NCI-H82 treated with DMSO at 0.1 percent for 48 hours (cell line): ENCODE results near the gene KPNA3.
A peak's percentile ranks its signal among the peaks of the same experiment; 100 is the strongest.
"Not testable (repeated sequence)": the region's sequence is repeated elsewhere in the genome, so short reads cannot be mapped to it uniquely, and the experiment has no call there.

ENCODE experiments used
- DNase-seq: peaks from one replicate; lab custom pipeline; 2025; ENCODE audit not compliant: unreplicated experiment; lab: John Stamatoyannopoulos, UW

The KPNA3 gene

GRCh38 chr13:49807681-49808080 is 15.2 kb upstream of the KPNA3 start:
- no peak for DNase-seq

DNA sequence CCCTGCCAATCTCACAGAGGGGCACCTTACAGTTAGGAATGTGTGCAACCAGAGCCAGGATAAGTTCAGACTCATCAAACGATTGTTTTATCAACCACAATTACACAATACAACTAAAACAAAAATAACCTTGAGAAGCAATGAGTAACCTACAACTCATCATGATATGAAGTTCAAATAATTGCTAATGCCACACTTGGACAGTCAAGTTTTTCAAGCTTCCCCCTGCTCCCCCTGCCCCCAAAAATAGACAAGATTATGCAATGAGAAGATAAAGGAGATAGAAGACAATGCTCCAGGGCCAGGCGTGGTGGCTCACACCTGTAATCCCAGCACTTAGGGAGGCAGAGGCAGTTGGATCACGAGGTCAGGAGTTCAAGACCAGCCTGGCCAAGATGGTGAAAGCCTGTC is 13.6 kb upstream of the KPNA3 start:
- no peak for DNase-seq

- DNase-seq: not testable (repeated sequence)
Observed at GRCh38 chr13:49803047-49803446, 10.6 kb upstream of the KPNA3 start.

DNA sequence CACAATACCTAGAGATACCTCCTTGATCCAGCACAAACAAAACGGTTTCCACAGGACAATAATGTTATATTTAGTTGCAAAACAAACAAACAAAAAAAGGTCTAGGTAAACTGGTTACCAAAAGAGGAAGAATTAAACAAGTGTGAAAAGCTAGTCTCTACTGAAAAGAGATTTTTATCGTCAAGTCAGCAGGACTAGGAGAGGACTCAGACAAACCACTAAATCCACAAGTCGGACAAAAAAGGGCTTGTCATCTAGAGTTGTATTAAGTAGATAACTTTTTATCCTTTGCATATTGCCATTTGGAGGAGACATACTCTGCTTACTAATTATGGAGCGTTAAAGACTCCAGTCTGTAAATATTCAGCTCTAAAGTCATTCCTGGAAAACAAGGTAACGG is 9.9 kb upstream of the KPNA3 start:
- no peak for DNase-seq

DNA sequence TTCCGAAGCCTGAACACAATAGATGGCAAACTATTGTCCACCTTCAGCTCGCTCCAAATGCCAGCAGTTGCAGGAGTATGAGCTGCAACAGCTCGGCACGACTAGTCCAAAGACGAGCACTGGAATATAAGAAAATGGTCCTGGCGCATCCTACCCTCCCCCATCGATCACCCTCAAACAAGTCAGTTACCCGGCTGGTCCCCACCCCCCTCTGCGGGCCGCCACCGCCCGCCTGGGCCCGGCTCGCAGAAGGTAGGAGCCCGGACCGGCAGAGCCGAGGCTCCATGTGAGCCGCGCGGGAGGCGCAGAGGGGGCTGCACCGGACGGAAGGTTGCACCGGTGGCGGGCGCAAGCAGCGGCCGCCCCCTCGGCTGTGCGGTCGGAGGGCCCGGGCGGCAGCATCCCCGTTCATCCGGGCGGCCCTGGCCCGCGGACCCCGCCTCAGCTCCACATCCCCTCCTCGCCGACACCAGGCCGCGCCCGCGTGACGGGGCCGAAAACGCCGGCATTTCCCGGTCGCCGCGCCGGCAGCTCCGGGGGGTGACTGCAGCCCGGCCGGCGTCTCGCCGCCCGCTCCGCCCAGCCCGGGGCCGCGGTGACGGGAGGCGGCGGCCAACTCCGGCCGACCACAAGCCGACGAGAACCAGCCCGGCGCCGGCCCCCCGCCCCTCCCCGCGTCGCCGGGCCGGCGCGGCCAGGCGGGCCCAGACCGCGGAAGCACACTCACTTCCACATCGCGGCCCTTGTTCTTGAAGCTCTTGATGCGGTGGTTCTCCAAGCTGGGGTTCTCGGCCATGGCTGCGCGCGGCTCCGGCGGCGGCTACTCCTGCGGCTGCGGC is 552 bp downstream of the KPNA3 start:
- DNase-seq: no peak

DNA sequence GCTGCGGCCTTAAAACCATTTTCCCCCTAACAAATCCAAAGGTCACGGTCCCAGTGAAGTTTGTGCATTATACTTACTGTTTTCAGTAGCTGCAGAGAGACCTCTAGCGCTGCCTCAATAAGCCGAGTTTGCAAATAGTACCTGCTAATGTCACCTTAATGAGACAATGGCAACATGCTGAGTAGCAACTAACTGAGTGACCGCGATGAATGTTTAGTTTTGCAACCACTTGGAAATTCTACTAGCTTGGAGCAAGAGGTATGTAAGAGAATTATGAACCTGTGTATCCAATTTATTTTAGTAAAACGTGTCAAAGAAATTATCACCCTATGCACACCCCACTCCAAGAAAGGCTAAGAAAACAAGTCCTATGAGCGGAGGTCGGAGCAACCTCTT is 1.2 kb downstream of the KPNA3 start:
- peak; percentile 40 for DNase-seq

- DNase-seq: no peak
Observed at GRCh38 chr13:49789968-49790367, 2.5 kb downstream of the KPNA3 start.

DNA sequence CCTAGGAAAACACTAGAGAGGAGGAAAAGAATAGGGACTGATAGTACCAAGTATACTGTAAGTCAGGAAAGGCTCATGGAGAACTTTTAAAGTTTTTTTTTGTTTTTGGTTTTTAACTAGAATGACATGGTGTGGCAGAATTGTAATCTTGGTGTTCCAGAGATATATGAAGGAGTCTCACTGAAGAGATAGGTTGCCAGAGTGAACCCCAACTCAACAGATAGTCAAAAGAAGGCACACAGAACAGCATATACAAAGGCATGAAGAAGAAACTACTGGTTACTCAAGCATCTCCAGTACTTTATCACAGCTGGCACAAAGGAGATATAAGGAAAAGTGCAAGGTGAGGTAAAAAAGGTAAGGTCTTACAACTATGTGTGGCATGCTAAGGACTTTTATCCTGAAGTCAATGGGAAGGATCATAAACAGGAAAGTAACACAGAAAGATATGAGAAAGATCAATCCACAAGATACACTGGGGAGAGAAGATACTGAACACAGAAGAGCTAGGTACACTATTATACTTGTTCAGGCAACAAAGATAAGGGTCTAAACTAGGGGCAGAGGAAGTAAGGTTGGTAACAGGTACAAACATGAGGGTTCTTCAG is 6.0 kb downstream of the KPNA3 start:
- DNase-seq: no peak

DNA sequence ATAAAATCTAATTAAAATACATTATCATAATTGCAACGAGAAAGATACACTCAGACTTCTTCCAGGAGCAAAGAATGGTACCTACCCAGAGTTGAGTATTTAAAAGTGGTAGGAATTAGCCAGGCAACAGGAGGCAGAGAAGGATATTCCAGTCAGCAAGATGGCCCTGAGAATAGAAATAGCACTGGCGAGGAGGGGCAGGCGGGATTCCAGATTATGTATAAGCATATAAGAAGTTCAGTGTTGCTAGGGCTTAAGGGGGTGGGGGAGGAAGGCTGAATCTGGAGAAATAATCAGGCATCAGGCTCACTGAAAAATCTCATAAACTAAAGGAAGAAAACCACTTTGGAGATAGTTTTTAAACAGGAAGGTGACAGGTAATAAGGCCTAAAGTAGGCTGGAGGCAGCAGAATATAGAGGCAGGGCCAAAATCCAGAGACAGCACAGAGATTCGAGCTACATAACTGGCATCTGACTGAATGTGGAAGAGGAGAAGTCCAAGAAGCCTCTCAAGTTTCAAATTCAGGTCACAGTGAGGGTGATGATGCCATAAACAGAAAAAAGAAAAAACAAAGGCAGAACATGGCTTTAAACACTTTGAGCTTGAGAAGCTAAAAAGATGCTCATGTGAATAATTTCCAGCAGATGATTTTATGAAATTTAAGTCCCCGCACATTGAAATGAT is 7.5 kb downstream of the KPNA3 start:
- peak; percentile 95 for DNase-seq

GRCh38 chr13:49783865-49784264 is 8.6 kb downstream of the KPNA3 start:
- DNase-seq: no peak

DNA sequence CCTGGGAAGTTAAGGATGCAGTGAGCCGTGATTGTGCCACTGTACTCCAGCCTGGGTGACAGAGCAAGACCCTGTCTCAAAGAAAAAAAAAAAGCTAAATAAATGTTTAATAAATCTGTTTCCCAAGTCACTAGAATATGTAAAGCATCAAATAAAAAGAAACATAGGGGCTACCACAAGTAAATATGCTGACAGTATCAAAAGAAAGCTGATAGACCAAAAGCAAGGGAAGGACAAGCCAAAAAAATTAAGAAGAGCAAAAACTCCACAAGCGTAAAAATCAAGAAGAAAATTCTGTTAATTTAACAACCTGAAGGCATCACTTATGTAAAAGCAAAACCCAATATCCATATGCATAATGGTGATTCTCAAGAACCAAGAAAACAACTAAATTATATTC is 9.7 kb downstream of the KPNA3 start:
- no peak for DNase-seq

- no peak for DNase-seq
Observed at GRCh38 chr13:49781806-49782205, 10.7 kb downstream of the KPNA3 start.

DNA sequence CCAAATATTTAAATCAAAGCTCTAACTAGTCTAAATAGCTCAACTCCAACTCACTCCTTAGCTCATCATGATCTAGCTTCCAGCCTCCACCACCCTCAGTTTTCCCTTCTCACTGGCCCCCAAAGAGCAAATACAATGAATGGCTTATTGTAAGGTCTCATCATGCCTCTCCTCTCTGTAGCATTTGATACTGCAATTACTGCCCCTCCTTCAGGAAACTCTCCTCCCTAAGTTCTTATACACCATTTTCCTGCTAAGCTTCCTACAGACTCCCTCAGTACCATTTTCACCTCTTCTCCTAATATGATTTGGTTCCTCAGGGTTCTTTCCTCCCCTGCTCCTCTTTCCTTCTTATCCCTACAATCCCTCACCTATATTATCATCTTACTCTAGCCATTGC is 12.8 kb downstream of the KPNA3 start:
- no peak for DNase-seq

DNA sequence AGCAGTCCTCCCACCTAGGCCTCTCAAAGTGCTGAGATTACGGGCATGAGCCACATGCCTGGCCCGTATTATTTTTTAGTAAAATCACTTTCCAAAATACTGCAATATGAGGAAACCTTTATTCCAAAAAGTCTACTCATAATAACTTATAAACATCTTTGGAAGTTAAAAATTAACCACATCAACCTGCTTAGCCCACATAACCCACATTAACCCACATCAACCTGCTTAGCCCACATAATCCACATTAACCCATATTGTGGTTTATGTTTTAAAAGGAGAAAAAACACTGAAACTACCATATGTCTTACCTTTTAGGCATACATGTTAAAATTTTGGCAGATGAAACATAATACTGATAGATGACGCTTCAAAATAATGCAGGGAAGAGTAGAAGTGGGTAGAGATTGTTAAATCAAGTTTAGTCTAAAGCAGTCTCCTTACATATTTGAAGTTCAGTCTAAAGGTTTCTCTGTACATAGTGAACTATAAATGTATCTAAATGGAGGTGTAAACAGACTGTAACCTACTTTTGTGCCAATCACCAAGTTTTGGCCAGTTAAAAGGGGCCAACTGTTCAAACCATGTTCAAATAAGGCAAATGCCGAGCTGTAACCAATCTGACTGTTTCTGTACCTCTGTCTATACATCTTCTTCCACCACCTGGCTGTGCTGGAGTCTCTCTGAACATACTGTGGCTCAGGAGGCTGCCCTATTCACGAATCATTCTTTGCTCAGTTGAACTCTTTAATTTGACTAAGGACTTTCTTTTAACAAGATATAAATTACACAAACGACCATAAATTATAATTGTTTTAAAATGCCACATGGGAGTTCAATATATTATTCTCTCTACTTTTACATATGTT is 14.5 kb downstream of the KPNA3 start:
- no peak for DNase-seq

- no peak for DNase-seq
Observed at GRCh38 chr13:49776871-49777270, 15.6 kb downstream of the KPNA3 start.

GRCh38 chr13:49774376-49775005 is 18.0 kb downstream of the KPNA3 start:
- no peak for DNase-seq

- DNase-seq: no peak
Observed at GRCh38 chr13:49772828-49773227, 19.7 kb downstream of the KPNA3 start.

GRCh38 chr13:49761811-49762210 is 30.7 kb downstream of the KPNA3 start:
- DNase-seq: not testable (repeated sequence)

DNA sequence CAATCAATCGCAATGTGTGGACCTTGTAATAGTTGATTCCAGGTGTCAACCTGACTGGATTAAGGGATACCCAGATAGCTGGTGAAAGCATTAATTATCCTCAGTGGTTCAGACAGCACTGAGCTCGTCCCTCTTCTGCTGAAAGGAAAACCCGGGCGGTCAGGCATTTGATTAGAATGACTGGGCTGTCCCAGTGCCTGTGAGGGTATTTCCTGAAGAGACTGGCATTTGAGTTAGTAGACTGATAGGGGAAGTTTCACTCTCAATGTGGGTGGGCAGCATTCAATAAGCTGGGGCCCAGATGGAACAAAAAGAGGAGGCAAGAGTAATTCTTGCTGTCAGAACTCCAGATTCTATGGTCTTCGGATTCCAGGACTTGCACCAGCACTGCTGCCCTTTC is 31.9 kb downstream of the KPNA3 start:
- no peak for DNase-seq

GRCh38 chr13:49759503-49759902 is 33.0 kb downstream of the KPNA3 start:
- no peak for DNase-seq

DNA sequence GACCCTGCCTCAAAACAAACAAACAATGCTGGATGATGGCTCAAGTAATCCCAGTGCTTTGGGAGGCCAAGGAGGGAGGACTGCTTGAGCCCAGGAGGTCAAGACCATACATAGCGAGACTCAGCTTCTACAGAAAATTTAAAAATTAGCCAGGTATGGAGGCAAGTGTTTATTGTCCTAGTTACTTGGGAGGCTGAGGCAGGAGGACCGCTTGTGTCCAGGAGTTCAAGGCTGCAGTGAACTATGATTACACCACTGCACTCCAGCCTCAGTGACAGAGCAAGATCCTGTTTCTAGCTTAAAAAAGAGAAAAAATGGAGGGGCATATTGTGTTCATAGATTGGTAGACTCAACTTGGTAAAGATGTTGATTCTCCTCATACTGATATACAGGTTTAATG is 36.2 kb downstream of the KPNA3 start:
- DNase-seq: no peak
